Coronary artery (tissue), 2 donors: ENCODE measurements around the gene FUS.

Experiments used
- DNase-seq: peaks from one replicate; pipeline ENCODE4 v3.0.0-alpha.2; 2017; ENCODE audit warnings: low spot score
- H3K27ac ChIP-seq, 2 donors: fragments of 200-600 bp; sonication (generic); one replicate each; pipeline ENCODE4 v1.5.1; 2016 to 2019
- H3K4me3 ChIP-seq: fragments of 200-600 bp; sonication (generic); 2 replicates; pipeline ENCODE4 v1.5.1; 2016; ENCODE audit warnings: mild to moderate bottlenecking, moderate library complexity
- CTCF ChIP-seq: fragments of 200-600 bp; sonication (generic); IDR thresholded peaks from one replicate; pipeline ENCODE4 v1.5.1; 2019; ENCODE audit warnings: antibody characterized with exemption

FUS gene

GRCh38 chr16:31187808-31188189 is 7.9 kb downstream of the FUS start:
- Histone ChIP-seq H3K4me3 (no peak overlapping the region), H3K27ac (no peak overlapping the region)
- DNase-seq: no peak
- TF ChIP-seq CTCF: no peak

- TF ChIP-seq CTCF: no peak
- H3K27ac ChIP-seq: no peak overlapping the region
- no peak overlapping the region for H3K4me3 ChIP-seq
- no peak for DNase-seq
Observed at GRCh38 chr16:31188450-31189411, 8.8 kb downstream of the FUS start.

- no peak for TF ChIP-seq CTCF
- no peak for DNase-seq
- H3K4me3 ChIP-seq: no peak overlapping the region
- no peak overlapping the region for H3K27ac ChIP-seq
Observed at GRCh38 chr16:31189412-31189778, 9.5 kb downstream of the FUS start.

GRCh38 chr16:31190061-31190460 is 10.1 kb downstream of the FUS start:
- TF ChIP-seq CTCF: no peak
- Histone ChIP-seq H3K27ac (no peak overlapping the region), H3K4me3 (no peak overlapping the region)
- DNase-seq: no peak

GRCh38 chr16:31190818-31191444 is 11.0 kb downstream of the FUS start:
- Histone ChIP-seq H3K27ac (no peak overlapping the region), H3K4me3 (no peak overlapping the region)
- TF ChIP-seq CTCF: no peak
- no peak for DNase-seq

- no peak for DNase-seq
- H3K27ac ChIP-seq: no peak overlapping the region
- H3K4me3 ChIP-seq: no peak overlapping the region
- no peak for TF ChIP-seq CTCF
Observed at GRCh38 chr16:31191697-31192428, 11.9 kb downstream of the FUS start.
